MM.1S (cell line): ENCODE data around the gene DNAJA2.

Experiments used
- EZH2 ChIP-seq: fragments of 300-600 bp; sonication (generic); optimal IDR thresholded peaks from 2 replicates; pipeline ENCODE3; 2017; ENCODE audit warnings: low read depth, mild to moderate bottlenecking, antibody characterized with exemption, low read length, mixed read lengths
- EZH2phosphoT487 ChIP-seq: fragments of 300-600 bp; sonication (generic); IDR thresholded peaks from 2 replicates; pipeline ENCODE4 v1.6.1; 2018; ENCODE audit warnings: antibody characterized with exemption, low read length
- TF ChIP-seq, protein P1 (sequence below): fragments of 300-600 bp; sonication (generic); IDR thresholded peaks from 2 replicates; pipeline ENCODE4 v1.5.1; 2016; ENCODE audit warnings: antibody characterized with exemption, low read length, mixed read lengths

DNA sequence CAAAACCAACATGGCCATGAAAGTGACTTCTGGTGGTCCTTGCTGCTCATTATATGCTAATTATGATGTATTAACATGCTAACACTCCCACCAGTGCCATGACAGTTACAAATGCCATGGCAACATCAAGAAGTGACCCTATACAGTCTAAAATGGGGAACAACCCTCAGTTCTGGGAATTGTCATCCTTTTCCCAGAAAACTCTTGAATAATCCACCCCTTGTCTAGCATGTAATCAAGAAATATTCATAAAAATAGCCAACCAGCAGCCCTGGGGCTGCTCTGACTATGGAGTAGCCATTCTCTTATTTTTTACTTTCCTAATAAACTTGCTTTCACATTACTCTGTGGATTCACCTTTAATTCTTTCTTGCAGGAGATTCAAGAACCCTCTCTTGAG, 35.9 kb downstream of the DNAJA2 start:
- TF ChIP-seq EZH2 = no peak
- TF ChIP-seq, protein P1, sequence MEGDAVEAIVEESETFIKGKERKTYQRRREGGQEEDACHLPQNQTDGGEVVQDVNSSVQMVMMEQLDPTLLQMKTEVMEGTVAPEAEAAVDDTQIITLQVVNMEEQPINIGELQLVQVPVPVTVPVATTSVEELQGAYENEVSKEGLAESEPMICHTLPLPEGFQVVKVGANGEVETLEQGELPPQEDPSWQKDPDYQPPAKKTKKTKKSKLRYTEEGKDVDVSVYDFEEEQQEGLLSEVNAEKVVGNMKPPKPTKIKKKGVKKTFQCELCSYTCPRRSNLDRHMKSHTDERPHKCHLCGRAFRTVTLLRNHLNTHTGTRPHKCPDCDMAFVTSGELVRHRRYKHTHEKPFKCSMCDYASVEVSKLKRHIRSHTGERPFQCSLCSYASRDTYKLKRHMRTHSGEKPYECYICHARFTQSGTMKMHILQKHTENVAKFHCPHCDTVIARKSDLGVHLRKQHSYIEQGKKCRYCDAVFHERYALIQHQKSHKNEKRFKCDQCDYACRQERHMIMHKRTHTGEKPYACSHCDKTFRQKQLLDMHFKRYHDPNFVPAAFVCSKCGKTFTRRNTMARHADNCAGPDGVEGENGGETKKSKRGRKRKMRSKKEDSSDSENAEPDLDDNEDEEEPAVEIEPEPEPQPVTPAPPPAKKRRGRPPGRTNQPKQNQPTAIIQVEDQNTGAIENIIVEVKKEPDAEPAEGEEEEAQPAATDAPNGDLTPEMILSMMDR = no peak
- no peak for TF ChIP-seq EZH2phosphoT487
